IPS-18c (cell line): ENCODE results near the gene SPI1.
"Not testable (repeated sequence)": the region's sequence is repeated elsewhere in the genome, so short reads cannot be mapped to it uniquely, and the experiment has no call there.

Experiments
- H3K4me3 ChIP-seq: 2 replicates; pipeline ENCODE4 v1.7.0; 2013; ENCODE audit warnings: low read depth, mild to moderate bottlenecking, low read length, moderate library complexity; ENCODE audit not compliant: insufficient read depth
- H3K9me3 ChIP-seq: one replicate; pipeline ENCODE4 v1.6.1; 2013; ENCODE audit warnings: mild to moderate bottlenecking, low read length, moderate library complexity; ENCODE audit not compliant: control insufficient read depth, insufficient read depth

Gene SPI1

GRCh38 chr11:47325271-47326041, 52.9 kb downstream of the SPI1 start:
- Histone ChIP-seq H3K4me3 (no peak overlapping the region), H3K9me3 (no peaks in the 10 kb centered on the region)

- Histone ChIP-seq H3K9me3 (no peaks in the 10 kb centered on the region), H3K4me3 (no peak overlapping the region)
Measured at GRCh38 chr11:47324520-47324919, 53.8 kb downstream of the SPI1 start.

- H3K4me3 ChIP-seq = no peak overlapping the region
- H3K9me3 ChIP-seq = no peaks in the 10 kb centered on the region
Measured at GRCh38 chr11:47318166-47318565, 60.2 kb downstream of the SPI1 start.

DNA sequence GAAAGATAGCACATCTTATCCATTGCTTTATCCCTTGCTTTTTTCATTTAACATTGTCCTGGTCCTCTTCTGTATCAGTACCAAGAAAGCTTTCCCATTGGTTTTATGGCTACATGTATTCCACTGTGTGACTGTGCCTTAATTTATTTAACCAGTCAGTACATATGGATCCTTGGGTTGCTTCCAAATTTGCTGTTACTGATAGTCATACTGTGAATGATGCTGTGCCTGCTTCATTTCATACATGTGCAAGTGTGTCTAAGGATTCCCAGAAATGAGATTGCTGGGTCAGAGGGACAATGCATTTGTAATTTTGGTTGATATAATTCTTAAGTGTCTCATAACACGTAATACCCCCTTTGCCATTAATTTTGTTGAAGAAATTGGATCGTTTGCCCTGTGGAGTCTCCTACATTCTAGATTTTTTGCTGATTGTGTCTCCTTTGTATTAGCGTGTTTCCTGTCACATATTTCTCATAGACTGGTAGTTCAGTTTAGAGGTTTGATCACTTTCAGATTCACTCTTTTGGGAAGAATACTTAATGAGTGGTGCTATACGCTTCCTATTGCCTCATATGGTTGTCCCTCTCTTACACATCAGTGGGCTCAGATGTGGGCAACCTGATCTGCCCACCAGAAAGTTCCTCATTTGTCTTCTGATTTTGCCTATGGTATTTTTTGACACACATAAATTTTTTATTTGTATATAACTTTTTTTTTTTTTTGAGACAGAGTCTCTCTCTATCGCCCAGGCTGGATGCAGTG, 61.1 kb downstream of the SPI1 start:
- no peaks in the 10 kb centered on the region for H3K9me3 ChIP-seq

GRCh38 chr11:47316501-47316900, 61.8 kb downstream of the SPI1 start:
- not testable (repeated sequence) for H3K9me3 ChIP-seq, H3K4me3 ChIP-seq

More for the DNA sequence above, 61.1 kb downstream of the SPI1 start:
- no peak overlapping the region for H3K4me3 ChIP-seq

DNA sequence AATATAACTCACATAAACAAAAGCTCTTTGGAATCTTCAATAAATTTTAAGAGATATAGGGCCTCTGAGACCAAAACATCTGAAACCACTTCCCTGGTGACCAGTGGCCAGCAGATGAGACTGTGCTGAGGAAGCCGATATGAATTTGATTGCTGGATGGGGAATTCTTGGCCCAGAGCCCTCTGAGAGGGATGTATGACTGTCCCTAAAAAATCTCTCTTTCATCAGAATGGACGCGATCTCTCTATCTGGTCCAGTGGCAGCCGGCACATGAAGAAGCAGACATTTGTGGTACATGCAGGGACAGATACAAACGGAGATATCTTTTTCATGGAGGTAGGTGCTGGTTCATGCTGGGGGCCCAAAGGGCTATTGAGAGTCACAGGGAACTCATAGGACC, 63.4 kb downstream of the SPI1 start:
- Histone ChIP-seq H3K4me3 (no peak overlapping the region), H3K9me3 (no peaks in the 10 kb centered on the region)

GRCh38 chr11:47308050-47308823, 70.1 kb downstream of the SPI1 start:
- Histone ChIP-seq H3K9me3 (no peaks in the 10 kb centered on the region), H3K4me3 (no peak overlapping the region)

DNA sequence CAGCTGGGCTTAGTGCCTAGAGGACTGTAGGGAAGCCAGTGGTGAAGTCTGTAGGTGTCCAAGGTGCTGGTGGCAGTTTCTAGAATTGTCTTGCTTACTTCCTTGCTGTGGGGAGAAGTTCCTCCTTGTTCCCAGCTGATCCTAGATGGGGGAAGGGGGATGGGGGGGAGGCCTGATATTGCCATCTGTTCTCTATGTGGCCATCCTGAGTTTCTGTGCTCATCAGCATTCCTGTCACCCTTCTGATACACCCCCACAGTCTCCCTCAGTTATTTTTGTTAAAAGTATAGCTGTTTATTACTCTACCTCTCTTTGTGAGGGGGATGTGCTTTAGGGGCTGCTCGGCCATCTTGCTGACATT, 71.9 kb downstream of the SPI1 start:
- Histone ChIP-seq H3K4me3 (no peak overlapping the region), H3K9me3 (peaks cover 2% of the 10 kb centered on the region)

GRCh38 chr11:47305734-47306483, 72.4 kb downstream of the SPI1 start:
- no peak overlapping the region for H3K4me3 ChIP-seq
- H3K9me3 ChIP-seq = peaks cover 2% of the 10 kb centered on the region
